CD4-positive, CD25-positive, alpha-beta regulatory T cell (primary cell): ENCODE results near the gene CMPK2. TPM values are rescaled to one million over a fixed set of nuclear protein-coding genes. Genes with fewer than 3 reads are reported as not detected.
A peak's percentile ranks its signal among the peaks of the same experiment; 100 is the strongest.

Experiments
- ATAC-seq, 2 donors: fragments of 150-1000 bp; cut with Tn5 transposase; one replicate each; pipeline ENCODE4 v1.10.0; 2021; ENCODE audit warnings: low read depth in 2 of 2, moderate number of reproducible peaks in 2 of 2, moderate library complexity in 1 of 2
- DNase-seq, 3 donors: peaks; one replicate each; pipeline versions ENCODE4 v3.0.0 to v3.0.0-alpha.2; 2012 to 2022; ENCODE audit warnings: mixed read lengths in 1 of 3
- H3K27ac ChIP-seq: one replicate; pipeline ENCODE4 v1.7.0; 2013; ENCODE audit warnings: mild to moderate bottlenecking, low read length; ENCODE audit not compliant: insufficient read depth, poor library complexity, severe bottlenecking
- H3K27me3 ChIP-seq: one replicate; pipeline ENCODE4 v1.7.0; 2013; ENCODE audit warnings: low read length; ENCODE audit not compliant: control insufficient read depth, insufficient read depth
- H3K36me3 ChIP-seq: one replicate; pipeline ENCODE4 v1.7.0; 2013; ENCODE audit warnings: mild to moderate bottlenecking, low read length, moderate library complexity; ENCODE audit not compliant: control insufficient read depth, insufficient read depth
- H3K4me1 ChIP-seq: 2 replicates; pipeline ENCODE4 v1.7.0; 2013; ENCODE audit warnings: mild to moderate bottlenecking, low read length; ENCODE audit not compliant: insufficient read depth, control insufficient read depth, poor library complexity, severe bottlenecking
- H3K4me3 ChIP-seq: one replicate; pipeline ENCODE4 v1.7.0; 2013; ENCODE audit warnings: low read depth, mild to moderate bottlenecking, low read length, moderate library complexity
- H3K9me3 ChIP-seq, 2 experiments: 1 replicate in 1 of 2; 2 replicates in 1 of 2; pipeline ENCODE4 v1.7.0; 2013; ENCODE audit warnings: low read length in 2 of 2, mild to moderate bottlenecking in 1 of 2, moderate library complexity in 1 of 2; ENCODE audit not compliant: control insufficient read depth in 2 of 2
- H3K27ac Mint-ChIP-seq, 3 donors: one replicate each; pipeline ENCODE4 v1.8.0; 2020 to 2022; ENCODE audit warnings: mild to moderate bottlenecking in 3 of 3, mixed read lengths in 3 of 3, moderate library complexity in 2 of 3
- H3K27me3 Mint-ChIP-seq: one replicate; pipeline ENCODE4 v1.8.0; 2022; ENCODE audit warnings: mild to moderate bottlenecking, mixed read lengths
- H3K36me3 Mint-ChIP-seq: one replicate; pipeline ENCODE4 v1.8.0; 2020; ENCODE audit warnings: mixed read lengths
- H3K4me1 Mint-ChIP-seq, 4 donors: one replicate each; pipeline ENCODE4 v1.8.0; 2020 to 2022; ENCODE audit warnings: mixed read lengths in 4 of 4, mild to moderate bottlenecking in 1 of 4
- H3K4me3 Mint-ChIP-seq, 4 donors: one replicate each; pipeline ENCODE4 v1.8.0; 2020 to 2022; ENCODE audit warnings: mild to moderate bottlenecking in 4 of 4, mixed read lengths in 4 of 4, moderate library complexity in 3 of 4
- H3K9me3 Mint-ChIP-seq, 7 donors: one replicate each; pipeline ENCODE4 v1.8.0; 2020 to 2022; ENCODE audit warnings: mixed read lengths in 7 of 7, mild to moderate bottlenecking in 3 of 7, moderate library complexity in 2 of 7
- polyA plus RNA-seq, 4 donors: library from polyadenylated mRNA; unstranded; fragments of 300-500 nt; fragmentation: Illumina TruSeq; gene quantifications; one replicate each; pipeline ENCODE4 v1.2.3, GENCODE V29; 2021
- total RNA-seq: library from RNA; stranded (reverse); gene quantifications from one replicate; pipeline ENCODE4 v1.2.3, GENCODE V29; 2022

Gene CMPK2
- total and polyA plus RNA-seq, 5 donors from 2014 or later, result 1.7 to 7.4 (median 4.0) TPM

DNA sequence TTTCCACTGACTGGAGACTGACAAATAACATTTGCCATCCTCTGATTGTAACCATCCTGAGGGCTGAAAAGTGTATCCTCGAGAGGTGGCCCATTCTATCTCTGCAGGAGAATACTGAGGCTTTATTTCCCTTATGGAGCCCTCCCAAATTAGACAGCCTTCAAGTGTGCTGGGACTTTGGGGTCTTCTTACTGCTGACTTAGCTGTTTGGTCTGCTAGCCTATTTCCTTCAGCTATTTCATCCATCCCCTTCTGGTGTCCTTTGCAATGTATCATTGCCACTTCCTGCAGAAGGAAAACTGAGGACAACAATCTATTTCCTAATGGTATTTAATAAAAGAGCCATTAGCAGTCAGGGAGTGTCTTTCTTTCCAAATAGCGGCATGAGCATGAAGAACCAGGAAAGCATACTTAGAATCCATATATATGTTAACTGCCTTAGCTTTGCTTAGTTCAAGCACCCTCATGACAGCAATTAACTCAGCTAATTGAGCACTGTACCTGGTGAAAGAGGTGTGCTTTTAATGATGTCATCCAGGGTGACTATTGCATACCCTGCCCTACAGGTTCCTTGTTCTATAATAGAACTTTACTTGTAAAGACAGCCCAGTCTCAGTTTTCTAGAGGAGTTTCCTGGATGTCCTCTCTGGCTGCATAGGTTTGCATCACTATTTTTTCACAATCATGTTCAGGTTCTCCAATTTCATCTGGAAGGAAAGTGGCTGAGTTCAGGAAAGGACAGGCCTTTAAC is 24.0 kb downstream of the CMPK2 start:
- peaks cover 38 to 39% of the 10 kb centered on the region in 2 experiments for H3K9me3 ChIP-seq
- Mint-ChIP-seq H3K27me3 (peaks cover 4% of the 10 kb centered on the region), H3K4me3 (no peak overlapping the region), H3K27ac (no peak overlapping the region), H3K9me3 (peaks cover 8 to 55% (median 15%) of the 10 kb centered on the region in 7 donors), H3K4me1 (no peaks in the 10 kb centered on the region), H3K36me3 (peaks cover 20% of the 10 kb centered on the region)
- peaks cover 4% of the 10 kb centered on the region for H3K27me3 ChIP-seq
- H3K36me3 ChIP-seq, result no peaks in the 10 kb centered on the region
- H3K27ac ChIP-seq, result no peak overlapping the region
- no peak overlapping the region for H3K4me3 ChIP-seq
- DNase-seq, result no peak
- no peaks in the 10 kb centered on the region for H3K4me1 ChIP-seq
- ATAC-seq, result no peak

DNA sequence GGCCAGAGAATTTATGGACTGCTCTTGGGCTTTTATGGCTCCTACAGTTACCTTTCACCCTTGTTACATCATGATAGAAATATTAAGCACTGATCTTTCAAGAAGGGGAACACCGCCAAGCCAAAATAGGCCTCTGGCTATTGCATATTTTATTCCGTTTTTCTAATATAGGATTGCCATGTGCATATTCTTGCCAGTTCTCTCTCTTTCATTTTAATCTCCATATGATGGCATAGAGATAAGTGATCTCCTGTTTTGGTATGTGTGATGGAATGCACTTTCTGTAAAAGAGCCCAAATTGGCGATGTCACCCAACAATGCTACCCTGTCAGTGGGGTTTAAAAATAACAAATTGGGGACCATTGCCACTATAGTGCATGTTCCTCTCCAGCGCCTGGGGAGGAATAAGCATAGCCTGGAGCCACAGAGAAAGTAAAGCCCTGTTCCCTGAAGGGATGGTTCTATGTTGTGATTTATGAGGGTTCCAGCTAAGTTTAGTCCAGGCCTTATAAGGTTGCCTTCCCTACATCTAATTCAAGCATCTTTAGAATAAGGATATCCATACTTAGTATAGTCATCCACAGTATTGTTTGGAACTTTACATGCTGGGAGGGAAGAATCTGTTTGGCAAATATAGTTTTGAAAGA is 26.9 kb downstream of the CMPK2 start:
- H3K27ac ChIP-seq, result no peak overlapping the region
- DNase-seq, result no peak
- H3K27me3 ChIP-seq, result peaks cover 4% of the 10 kb centered on the region
- Mint-ChIP-seq H3K27ac (no peak overlapping the region), H3K4me3 (no peak overlapping the region), H3K4me1 (no peaks in the 10 kb centered on the region), H3K27me3 (no peaks in the 10 kb centered on the region), H3K36me3 (peaks cover 18% of the 10 kb centered on the region), H3K9me3 (peaks cover 3 to 35% (median 7%) of the 10 kb centered on the region in 7 donors)
- H3K36me3 ChIP-seq, result no peaks in the 10 kb centered on the region
- H3K9me3 ChIP-seq, result peaks cover 9 to 10% of the 10 kb centered on the region in 2 experiments
- no peak for ATAC-seq
- H3K4me1 ChIP-seq, result no peaks in the 10 kb centered on the region
- no peak overlapping the region for H3K4me3 ChIP-seq

DNA sequence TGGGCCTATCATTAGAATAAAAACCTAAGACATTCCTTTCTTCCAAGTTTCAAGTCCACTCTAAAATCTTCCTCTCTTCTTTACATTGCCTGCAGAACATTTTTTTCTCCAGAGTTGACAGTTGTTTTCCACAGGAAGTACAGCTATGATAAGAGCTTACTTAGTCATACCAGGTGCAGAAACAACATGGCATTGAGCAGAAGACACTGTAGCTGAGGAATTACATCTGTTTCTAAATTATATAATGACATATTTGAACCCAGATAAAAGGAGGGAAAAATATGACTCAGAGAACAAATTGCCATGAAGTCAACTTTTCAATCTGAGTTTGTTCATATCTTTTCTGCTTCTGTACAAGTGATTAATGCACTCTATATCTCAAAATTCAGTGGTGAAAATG is 30.2 kb downstream of the CMPK2 start:
- H3K36me3 Mint-ChIP-seq, result peaks cover 11% of the 10 kb centered on the region
- ATAC-seq (no peak), DNase-seq (no peak)
- peaks cover 0 to 9% (median 5%) of the 10 kb centered on the region in 4 donors for H3K4me1 Mint-ChIP-seq
- Histone ChIP-seq H3K4me3 (no peak overlapping the region), H3K4me1 (no peaks in the 10 kb centered on the region), H3K9me3 (peaks cover 8% of the 10 kb centered on the region in 2 experiments), H3K27me3 (no peaks in the 10 kb centered on the region), H3K36me3 (no peaks in the 10 kb centered on the region), H3K27ac (no peak overlapping the region)
- H3K27me3 Mint-ChIP-seq, result no peaks in the 10 kb centered on the region
- H3K27ac Mint-ChIP-seq, result no peak overlapping the region
- peaks cover 0 to 19% (median 14%) of the 10 kb centered on the region in 7 donors for H3K9me3 Mint-ChIP-seq
- H3K4me3 Mint-ChIP-seq, result no peak overlapping the region

GRCh38 chr2:6834163-6834562 is 31.5 kb downstream of the CMPK2 start:
- Histone ChIP-seq H3K36me3 (no peaks in the 10 kb centered on the region), H3K27ac (no peak overlapping the region), H3K9me3 (peaks cover 8% of the 10 kb centered on the region in 2 experiments), H3K4me1 (no peaks in the 10 kb centered on the region), H3K4me3 (no peak overlapping the region), H3K27me3 (no peaks in the 10 kb centered on the region)
- H3K4me3 Mint-ChIP-seq, result no peak overlapping the region
- DNase-seq, result no peak
- H3K36me3 Mint-ChIP-seq, result peaks cover 8% of the 10 kb centered on the region
- peaks cover 6% of the 10 kb centered on the region for H3K27me3 Mint-ChIP-seq
- ATAC-seq, result no peak
- H3K4me1 Mint-ChIP-seq, result peaks cover 0 to 11% (median 5%) of the 10 kb centered on the region in 4 donors
- H3K9me3 Mint-ChIP-seq, result peaks cover 0 to 17% (median 11%) of the 10 kb centered on the region in 7 donors
- H3K27ac Mint-ChIP-seq, result no peak overlapping the region

GRCh38 chr2:6833300-6833604 is 32.5 kb downstream of the CMPK2 start:
- no peak overlapping the region for H3K27ac ChIP-seq
- ATAC-seq, result no peak
- H3K4me3 Mint-ChIP-seq, result no peak overlapping the region
- peaks cover 6% of the 10 kb centered on the region for H3K27me3 Mint-ChIP-seq
- peaks cover 0 to 17% (median 11%) of the 10 kb centered on the region in 7 donors for H3K9me3 Mint-ChIP-seq
- H3K36me3 Mint-ChIP-seq, result peaks cover 6% of the 10 kb centered on the region
- peak in 1 of 3 donors; percentile 6 for DNase-seq
- H3K9me3 ChIP-seq, result peaks cover 8% of the 10 kb centered on the region in 2 experiments
- H3K4me1 ChIP-seq, result no peaks in the 10 kb centered on the region
- no peak overlapping the region for H3K27ac Mint-ChIP-seq
- H3K36me3 ChIP-seq, result no peaks in the 10 kb centered on the region
- H3K4me3 ChIP-seq, result no peak overlapping the region
- no peaks in the 10 kb centered on the region for H3K27me3 ChIP-seq
- peaks cover 0 to 11% (median 5%) of the 10 kb centered on the region in 4 donors for H3K4me1 Mint-ChIP-seq

GRCh38 chr2:6832596-6833299 is 33.0 kb downstream of the CMPK2 start:
- peaks cover 6% of the 10 kb centered on the region for H3K27me3 Mint-ChIP-seq
- Histone ChIP-seq H3K4me1 (no peaks in the 10 kb centered on the region), H3K27ac (no peak overlapping the region), H3K4me3 (no peak overlapping the region), H3K9me3 (peaks cover 8% of the 10 kb centered on the region in 2 experiments), H3K36me3 (no peaks in the 10 kb centered on the region), H3K27me3 (no peaks in the 10 kb centered on the region)
- H3K9me3 Mint-ChIP-seq, result peaks cover 0 to 16% (median 11%) of the 10 kb centered on the region in 7 donors
- peaks cover 3 to 11% (median 5%) of the 10 kb centered on the region in 4 donors for H3K4me1 Mint-ChIP-seq
- no peak overlapping the region for H3K4me3 Mint-ChIP-seq
- H3K36me3 Mint-ChIP-seq, result peaks cover 3% of the 10 kb centered on the region
- ATAC-seq (no peak), DNase-seq (no peak)
- H3K27ac Mint-ChIP-seq, result peak overlapping the region in 2 of 3 donors; percentile 39 to 97

DNA sequence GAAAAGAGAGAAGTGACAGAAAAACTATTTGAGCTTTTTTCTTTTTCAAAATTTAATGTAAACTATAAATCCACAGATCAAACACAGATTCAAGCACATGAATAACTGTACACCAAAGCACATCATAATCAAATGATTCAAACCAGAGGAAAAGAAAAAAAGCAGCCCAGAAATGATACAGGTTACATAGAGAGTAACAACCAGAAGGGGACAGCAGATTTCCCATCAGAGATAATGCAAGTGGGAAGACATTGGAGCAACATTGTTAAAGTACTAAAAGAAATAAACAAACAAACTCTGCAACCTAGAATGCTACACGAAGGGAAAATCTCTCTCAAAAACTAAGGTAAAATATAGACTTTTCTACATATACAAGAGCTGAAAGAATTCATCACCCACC is 34.5 kb downstream of the CMPK2 start:
- ATAC-seq, result no peak
- H3K9me3 ChIP-seq, result peaks cover 8% of the 10 kb centered on the region in 2 experiments
- H3K27me3 ChIP-seq, result no peaks in the 10 kb centered on the region
- no peak for DNase-seq
- Mint-ChIP-seq H3K36me3 (peaks cover 3% of the 10 kb centered on the region), H3K27me3 (peaks cover 6% of the 10 kb centered on the region), H3K27ac (peak overlapping the region in 1 of 3 donors; percentile 58), H3K4me1 (peaks cover 6 to 13% (median 7%) of the 10 kb centered on the region in 4 donors), H3K9me3 (peaks cover 0 to 16% (median 11%) of the 10 kb centered on the region in 7 donors), H3K4me3 (no peak overlapping the region)
- no peaks in the 10 kb centered on the region for H3K36me3 ChIP-seq
- no peak overlapping the region for H3K4me3 ChIP-seq
- H3K4me1 ChIP-seq, result no peaks in the 10 kb centered on the region
- no peak overlapping the region for H3K27ac ChIP-seq
